Activated T-helper 9 cell treated with anti-CD3 and anti-CD28 coated beads, Interleukin-2, amount 50 U/mL, for 16 hours (primary cell): ENCODE measurements around the gene ADAMTS9.

Experiments used
- DNase-seq: peaks from one replicate; pipeline ENCODE4 v3.0.0-alpha.2; 2020; ENCODE audit warnings: low read depth

ADAMTS9 gene

GRCh38 chr3:64651741-64652241 is 36.0 kb downstream of the ADAMTS9 start:
- no peak for DNase-seq

- no peak for DNase-seq
These were observed 36.5 kb downstream of the ADAMTS9 start for GRCh38 chr3:64651303-64651702.

DNA sequence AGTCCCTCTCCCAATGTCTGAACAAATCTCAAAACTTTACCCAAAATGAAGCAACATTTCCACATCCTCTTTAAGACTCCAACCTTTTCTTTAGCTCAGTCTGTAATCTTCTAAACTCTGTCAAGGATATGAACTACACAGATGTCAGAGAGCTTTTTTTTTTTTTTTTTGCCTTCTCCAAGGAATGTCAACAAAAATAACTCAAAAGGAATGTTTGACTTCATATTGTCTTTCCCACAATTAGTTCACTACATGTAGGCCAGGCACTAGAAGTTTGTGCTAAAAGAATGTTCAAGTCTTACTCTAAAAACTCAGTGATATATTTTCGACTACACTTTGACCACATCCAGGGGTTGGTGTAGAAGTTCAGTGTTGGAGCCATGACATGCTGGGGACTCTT is 37.1 kb downstream of the ADAMTS9 start:
- no peak for DNase-seq

GRCh38 chr3:64650096-64650622 is 37.6 kb downstream of the ADAMTS9 start:
- DNase-seq, result no peak

DNA sequence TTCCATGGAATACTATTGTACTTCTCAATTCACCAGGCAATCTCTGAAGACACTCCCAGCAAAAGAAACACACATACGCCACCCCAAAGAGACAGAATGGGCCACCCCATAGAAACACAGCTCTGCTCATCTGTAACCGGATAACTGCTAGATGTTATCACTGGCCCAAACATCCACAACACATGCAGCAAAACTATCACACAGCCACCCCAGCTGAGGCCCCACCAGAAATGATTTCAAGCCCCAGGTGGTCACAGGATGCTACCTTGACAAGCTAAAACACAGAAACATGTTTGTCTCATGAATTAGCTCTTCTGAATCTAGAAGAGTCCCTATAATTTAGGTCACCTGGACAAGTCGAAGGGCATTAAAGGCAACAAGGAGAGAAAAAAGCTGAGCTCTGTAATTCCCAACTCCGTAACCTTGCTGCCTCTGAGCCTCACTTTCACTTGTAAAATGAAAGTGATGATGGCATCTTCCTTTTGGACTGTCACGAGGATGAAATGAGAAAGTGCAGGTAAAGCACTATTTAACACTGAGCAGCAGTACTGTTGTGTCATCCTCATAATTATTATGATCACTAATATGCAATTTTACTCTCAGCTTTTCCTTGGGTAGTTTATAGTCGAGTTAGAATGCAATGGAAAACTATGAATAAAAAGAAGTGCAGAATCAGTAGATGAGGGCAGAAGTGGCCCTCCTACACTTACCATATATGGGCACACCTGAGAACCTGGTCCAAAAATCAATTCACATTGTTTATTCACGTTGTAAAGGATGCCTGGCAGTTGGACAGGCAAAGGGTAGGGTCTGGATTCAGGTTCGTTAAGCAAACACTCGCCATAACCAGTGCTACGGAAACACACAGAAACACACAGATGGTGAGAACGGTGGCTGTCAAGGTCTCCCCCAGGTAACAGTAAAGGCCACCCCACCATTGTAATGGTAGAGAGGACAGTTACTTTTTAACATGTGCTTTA is 38.6 kb downstream of the ADAMTS9 start:
- DNase-seq, result no peak

GRCh38 chr3:64647825-64648224 is 40.0 kb downstream of the ADAMTS9 start:
- no peak for DNase-seq

DNA sequence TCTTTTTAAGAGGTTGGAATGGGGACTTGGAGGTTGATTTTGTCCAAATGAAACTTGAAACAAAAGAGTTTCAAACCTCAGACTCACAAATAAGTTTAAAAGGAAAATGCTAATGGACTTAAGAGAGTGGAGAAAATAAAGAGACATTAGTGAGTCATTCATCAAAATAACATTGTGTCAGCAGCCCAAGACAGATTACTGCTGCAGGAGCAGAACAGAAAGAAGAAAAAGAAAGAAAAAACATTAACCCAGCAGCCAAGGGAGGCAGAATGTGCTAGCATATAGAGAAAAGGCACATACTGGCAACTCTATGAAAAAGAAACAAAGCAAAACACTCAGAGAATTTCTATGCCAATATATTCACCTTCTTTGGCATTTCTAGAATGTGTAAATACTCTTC is 42.6 kb downstream of the ADAMTS9 start:
- DNase-seq, result no peak

DNA sequence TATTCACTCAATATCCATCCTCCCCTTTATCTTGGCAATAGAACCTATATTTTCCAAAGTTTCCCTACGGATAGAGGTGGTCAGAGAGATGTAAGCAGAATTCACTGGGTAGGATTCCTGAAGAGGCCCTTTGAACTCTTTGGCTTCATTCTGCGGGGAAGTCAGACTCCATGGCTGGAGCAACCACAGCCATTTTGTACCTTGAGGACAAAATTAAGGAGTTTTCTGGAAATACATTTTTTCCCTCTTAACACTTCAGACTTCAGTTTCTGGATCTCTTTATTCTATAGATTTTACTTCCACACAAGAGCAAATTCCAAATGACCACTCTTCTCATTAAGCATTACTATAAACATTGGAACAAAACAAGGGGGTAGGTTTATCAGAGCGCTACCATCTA is 43.3 kb downstream of the ADAMTS9 start:
- DNase-seq, result no peak

DNA sequence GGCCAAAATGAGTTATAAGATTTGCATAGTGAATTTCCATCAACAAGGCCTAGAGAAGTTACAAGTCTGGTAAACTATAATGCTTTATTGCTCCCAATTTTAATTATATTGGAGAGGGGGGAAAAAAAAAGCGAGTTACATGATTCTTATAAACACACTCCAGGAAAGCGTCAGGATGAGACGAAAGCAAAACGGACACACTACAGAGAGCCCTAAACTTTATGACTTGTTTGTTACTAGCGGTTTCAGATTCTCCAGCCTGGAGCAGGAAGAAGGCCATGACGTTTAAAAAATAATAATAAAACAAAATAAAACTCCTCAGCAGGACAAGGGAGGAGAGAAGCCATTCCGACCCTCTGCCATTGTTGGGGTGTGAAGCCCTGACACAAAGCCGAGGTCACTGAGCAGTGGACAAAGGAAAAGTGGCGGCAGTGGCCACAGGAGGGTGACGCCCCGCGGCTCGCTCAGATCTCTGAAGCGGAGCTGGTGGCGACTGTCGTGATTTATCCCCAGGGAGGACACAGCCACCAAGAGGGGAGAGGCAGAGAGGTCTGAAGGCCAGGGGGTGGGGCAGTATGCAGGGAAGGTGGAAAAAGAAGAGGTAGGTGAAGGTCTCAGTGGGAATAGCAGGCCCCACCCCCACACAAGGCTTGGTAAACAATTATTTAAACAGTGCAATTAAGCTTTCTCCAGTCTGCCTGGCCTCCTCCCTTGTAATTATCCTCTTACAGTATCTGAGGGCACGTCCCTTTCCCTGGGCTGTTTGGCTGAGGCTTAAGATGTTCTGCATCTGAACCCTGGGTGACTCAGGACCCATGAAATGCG is 45.3 kb downstream of the ADAMTS9 start:
- DNase-seq, result no peak

DNA sequence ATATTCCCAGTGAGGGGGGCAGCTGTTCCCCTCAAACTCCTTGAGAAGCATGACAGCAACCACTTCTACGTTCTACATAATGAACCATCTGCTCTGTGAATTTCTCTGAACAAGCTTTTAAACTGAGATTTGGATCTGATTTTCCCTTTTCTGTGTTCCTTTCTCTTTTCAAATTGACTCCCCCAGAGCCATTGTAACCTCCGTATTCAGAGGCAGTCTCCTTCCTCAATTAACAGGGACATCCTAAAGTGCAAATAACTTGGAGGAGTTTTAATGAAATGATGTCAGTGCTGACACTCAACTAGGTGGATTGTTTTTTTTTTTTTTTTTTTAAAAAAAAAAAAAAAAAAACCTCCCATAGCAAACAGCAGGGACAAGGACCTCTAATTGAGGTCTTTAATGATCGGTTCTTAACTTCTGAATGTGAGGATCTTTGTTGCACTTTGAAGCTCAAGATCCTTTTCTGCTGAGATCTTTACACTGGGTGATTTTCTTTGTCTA is 48.8 kb downstream of the ADAMTS9 start:
- DNase-seq, result no peak

GRCh38 chr3:64638511-64638910 is 49.3 kb downstream of the ADAMTS9 start:
- no peak for DNase-seq

- no peak for DNase-seq
These were observed 53.4 kb downstream of the ADAMTS9 start for GRCh38 chr3:64634417-64634816.

GRCh38 chr3:64631951-64632350 is 55.8 kb downstream of the ADAMTS9 start:
- DNase-seq, result no peak

- DNase-seq, result no peak
These were observed 60.1 kb downstream of the ADAMTS9 start for GRCh38 chr3:64627471-64628321.

DNA sequence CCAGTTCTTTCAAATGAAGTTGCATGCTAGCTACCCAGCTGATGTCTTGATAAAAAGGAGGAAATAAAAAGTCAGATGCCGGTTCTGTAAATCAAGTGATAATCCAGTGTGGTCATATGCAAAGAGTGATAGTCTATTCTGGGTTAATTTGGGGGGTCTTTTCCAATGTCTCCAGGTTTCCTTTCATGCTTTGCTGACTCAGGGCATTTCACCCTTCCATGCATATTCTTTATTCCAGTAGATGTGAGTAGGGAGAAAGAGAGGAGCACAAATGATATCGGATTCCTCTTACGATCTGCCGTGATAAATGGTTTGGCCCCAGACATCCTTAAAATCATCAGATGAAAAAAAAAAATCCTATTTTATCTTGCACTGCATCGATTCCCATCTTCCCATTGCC is 60.8 kb downstream of the ADAMTS9 start:
- DNase-seq, result no peak

- no peak for DNase-seq
These were observed 62.4 kb downstream of the ADAMTS9 start for GRCh38 chr3:64625381-64625780.

GRCh38 chr3:64623125-64623524 is 64.7 kb downstream of the ADAMTS9 start:
- DNase-seq, result no peak

DNA sequence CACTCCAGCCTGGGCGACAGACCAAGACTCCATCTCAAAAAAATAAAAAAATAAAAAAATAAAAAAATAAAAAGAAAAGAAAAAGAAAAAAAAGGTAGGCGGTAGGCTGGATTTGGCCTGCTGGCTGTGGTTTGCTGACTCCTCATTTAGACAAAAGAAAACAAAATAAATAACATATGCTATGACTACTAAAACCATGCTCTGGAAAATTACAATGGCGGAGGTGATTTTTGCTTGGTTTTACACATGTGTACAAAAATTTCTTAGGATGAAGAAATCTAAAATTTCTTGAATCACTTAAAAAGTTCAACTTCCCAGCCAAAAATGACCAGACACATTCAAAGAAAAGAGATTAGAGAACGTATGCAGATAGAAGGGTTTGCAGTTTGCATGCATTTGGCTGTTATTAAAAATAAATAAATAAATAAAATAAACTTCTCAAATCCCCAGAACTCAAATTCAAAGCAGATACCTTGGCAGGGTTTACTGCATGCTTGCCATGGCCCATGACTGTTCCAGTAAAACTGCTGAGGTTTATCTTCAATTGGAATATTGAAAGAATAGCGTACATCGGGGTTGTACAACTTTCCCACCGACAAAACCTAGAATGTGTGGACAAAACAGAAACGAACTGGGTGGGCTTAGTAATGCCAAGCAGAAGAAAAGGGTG is 65.9 kb downstream of the ADAMTS9 start:
- no peak for DNase-seq

- no peak for DNase-seq
These were observed 66.5 kb downstream of the ADAMTS9 start for GRCh38 chr3:64621275-64621674.

GRCh38 chr3:64620020-64620419 is 67.8 kb downstream of the ADAMTS9 start:
- no peak for DNase-seq

DNA sequence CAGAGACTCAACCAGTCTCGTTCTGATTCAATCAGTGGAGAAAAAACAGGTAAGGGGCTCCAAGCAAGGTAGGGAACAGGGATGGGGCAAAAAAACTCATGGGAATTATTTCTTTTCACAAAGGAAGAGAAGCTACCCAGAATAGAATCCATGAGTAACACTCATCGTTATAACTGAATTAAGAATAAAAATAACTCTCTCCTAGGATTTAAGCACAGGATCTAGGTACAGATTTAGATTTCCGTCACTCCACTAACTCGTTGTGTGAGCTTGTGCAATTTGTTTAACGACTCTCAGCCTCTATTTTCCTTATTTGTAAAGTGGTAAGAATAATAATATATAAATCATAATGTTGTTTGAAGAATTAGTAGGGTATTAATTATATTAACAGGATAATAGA is 68.6 kb downstream of the ADAMTS9 start:
- no peak for DNase-seq
